Keratinocyte (primary cell): ENCODE measurements around the gene BMP7. TPM values are rescaled to one million over a fixed set of nuclear protein-coding genes. Genes with fewer than 3 reads are reported as not detected.
A peak's percentile ranks its signal among the peaks of the same experiment; 100 is the strongest.

ENCODE experiments used
- DNase-seq: peaks from one replicate; pipeline ENCODE4 v3.0.0-alpha.2; 2011; ENCODE audit warnings: low read depth, missing footprints, low spot score
- FAIRE-seq: peaks from 2 replicates; lab custom pipeline; 2011; peaks lifted over from hg19 to GRCh38; lab: Jason Lieb, UNC
- H2AFZ ChIP-seq: 2 replicates; pipeline ENCODE4 v1.6.0; 2012; ENCODE audit warnings: low read length, control low read depth, inconsistent platforms; ENCODE audit not compliant: control insufficient read depth
- H3K27ac ChIP-seq: 2 replicates; pipeline ENCODE4 v1.5.1; 2011; ENCODE audit warnings: low read length; ENCODE audit not compliant: control insufficient read depth, insufficient read depth
- H3K27me3 ChIP-seq: 3 replicates; pipeline ENCODE4 v1.6.0; 2011; ENCODE audit warnings: low read length; ENCODE audit not compliant: control insufficient read depth, insufficient read depth; ENCODE audit errors: extremely low read depth
- H3K36me3 ChIP-seq, 2 experiments: 2 replicates in 1 of 2; 3 replicates in 1 of 2; pipeline ENCODE4 v1.5.1; 2011; ENCODE audit warnings: low read length in 2 of 2, mild to moderate bottlenecking in 1 of 2; ENCODE audit not compliant: control insufficient read depth in 2 of 2, insufficient read depth in 2 of 2; ENCODE audit errors: extremely low read depth in 1 of 2
- H3K4me1 ChIP-seq: 3 replicates; pipeline ENCODE4 v1.5.1; 2011; ENCODE audit warnings: low read length; ENCODE audit not compliant: control insufficient read depth, insufficient read depth; ENCODE audit errors: extremely low read depth
- H3K4me2 ChIP-seq: 3 replicates; pipeline ENCODE4 v1.6.0; 2011; ENCODE audit warnings: low read depth, low read length; ENCODE audit not compliant: control insufficient read depth, insufficient read depth; ENCODE audit errors: extremely low read depth
- H3K4me3 ChIP-seq, 3 experiments: fragments of 200-600 bp in 1 of 3; sonication (generic) in 1 of 3; 2 replicates in 2 of 3; 3 replicates in 1 of 3; pipeline ENCODE4 v1.5.1; 2011 to 2016; ENCODE audit warnings: low read length in 3 of 3, mild to moderate bottlenecking in 3 of 3, control low read depth in 2 of 3, inconsistent platforms in 1 of 3, low read depth in 1 of 3, mixed read lengths in 1 of 3, mixed run types in 1 of 3, moderate library complexity in 1 of 3; ENCODE audit not compliant: control insufficient read depth in 2 of 3, insufficient read depth in 2 of 3; ENCODE audit errors: extremely low read depth in 1 of 3
- H3K79me2 ChIP-seq: 2 replicates; pipeline ENCODE4 v1.6.0; 2012; ENCODE audit warnings: low read length; ENCODE audit not compliant: control insufficient read depth, insufficient read depth
- H3K9ac ChIP-seq: 3 replicates; pipeline ENCODE4 v1.6.0; 2011; ENCODE audit warnings: low read length; ENCODE audit not compliant: control insufficient read depth, insufficient read depth; ENCODE audit errors: extremely low read depth
- H3K9me1 ChIP-seq: 3 replicates; pipeline ENCODE4 v1.6.0; 2011; ENCODE audit warnings: low read length; ENCODE audit not compliant: control insufficient read depth, insufficient read depth; ENCODE audit errors: extremely low read depth
- H3K9me3 ChIP-seq: 2 replicates; pipeline ENCODE4 v1.5.1; 2012; ENCODE audit warnings: low read depth, low read length; ENCODE audit not compliant: control insufficient read depth
- H4K20me1 ChIP-seq: 3 replicates; pipeline ENCODE4 v1.6.0; 2011; ENCODE audit warnings: low read length; ENCODE audit not compliant: control insufficient read depth, insufficient read depth; ENCODE audit errors: extremely low read depth
- EZH2 ChIP-seq: IDR thresholded peaks from one replicate; pipeline ENCODE4 v1.6.1; 2012; ENCODE audit warnings: inconsistent platforms, mild to moderate bottlenecking, low read length, moderate library complexity
- dilution Hi-C: fragments of 300-500 bp; cut with MboI; formaldehyde crosslinking; loops from one replicate; pipeline ENCODE4 v1.7.0; 2020; ENCODE audit warnings: low sequenced_read_pairs; ENCODE audit not compliant: extremely low pct_ligation_motif_present
- polyA plus RNA-seq, 5 experiments: library from polyadenylated mRNA; depleted of rRNA in 3 of 5; stranded (reverse) in 3 of 5; stranded (forward) in 1 of 5; unstranded in 1 of 5; fragments of >200 nt; gene quantifications; 1 replicate in 1 of 5; 2 replicates in 3 of 5; 3 replicates in 1 of 5; pipeline versions ENCODE4 v1.2.1 to v1.2.3, GENCODE V29; 2011 to 2012; ENCODE audit warnings: missing spikeins in 2 of 5, low read depth in 1 of 5, low replicate concordance in 1 of 5
- TF ChIP-seq, protein P1 (sequence below), 3 experiments: IDR thresholded peaks in 1 of 3; conservative IDR thresholded peaks in 1 of 3; optimal IDR thresholded peaks in 1 of 3; 2 replicates in 2 of 3; 3 replicates in 1 of 3; pipeline versions ENCODE3 to v1.5.1; 2011; ENCODE audit warnings: low read length in 3 of 3, mild to moderate bottlenecking in 3 of 3, moderate library complexity in 2 of 3, control low read depth in 1 of 3, inconsistent platforms in 1 of 3; ENCODE audit not compliant: insufficient read depth in 2 of 3; ENCODE audit errors: extremely low read depth in 1 of 3

BMP7 gene
- polyA plus RNA-seq, 1 donor (not counting 4 experiments of a cell fraction or from before 2014, with no cell fraction given) = 0.29 TPM

DNA sequence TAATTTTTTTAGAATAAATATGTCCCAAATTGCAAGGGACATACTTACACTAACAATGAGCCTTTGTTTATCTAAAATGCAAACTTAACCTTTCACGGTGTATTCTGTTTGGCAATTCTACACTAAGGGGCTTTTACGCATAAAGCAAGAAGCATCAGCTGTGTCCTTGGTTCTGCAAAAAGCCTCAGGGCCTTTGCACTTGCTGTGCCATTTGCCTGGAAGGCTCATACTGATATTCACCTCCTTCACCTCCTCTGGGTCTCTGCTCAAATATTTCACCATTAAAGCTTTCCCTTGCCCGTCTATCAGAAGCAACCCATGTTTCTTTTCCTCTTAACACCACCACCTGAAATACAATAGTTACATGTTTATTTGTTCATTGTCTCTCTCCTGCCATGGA lies 8.9 kb upstream of the BMP7 start:
- no peak for TF ChIP-seq EZH2
- TF ChIP-seq, protein P1, sequence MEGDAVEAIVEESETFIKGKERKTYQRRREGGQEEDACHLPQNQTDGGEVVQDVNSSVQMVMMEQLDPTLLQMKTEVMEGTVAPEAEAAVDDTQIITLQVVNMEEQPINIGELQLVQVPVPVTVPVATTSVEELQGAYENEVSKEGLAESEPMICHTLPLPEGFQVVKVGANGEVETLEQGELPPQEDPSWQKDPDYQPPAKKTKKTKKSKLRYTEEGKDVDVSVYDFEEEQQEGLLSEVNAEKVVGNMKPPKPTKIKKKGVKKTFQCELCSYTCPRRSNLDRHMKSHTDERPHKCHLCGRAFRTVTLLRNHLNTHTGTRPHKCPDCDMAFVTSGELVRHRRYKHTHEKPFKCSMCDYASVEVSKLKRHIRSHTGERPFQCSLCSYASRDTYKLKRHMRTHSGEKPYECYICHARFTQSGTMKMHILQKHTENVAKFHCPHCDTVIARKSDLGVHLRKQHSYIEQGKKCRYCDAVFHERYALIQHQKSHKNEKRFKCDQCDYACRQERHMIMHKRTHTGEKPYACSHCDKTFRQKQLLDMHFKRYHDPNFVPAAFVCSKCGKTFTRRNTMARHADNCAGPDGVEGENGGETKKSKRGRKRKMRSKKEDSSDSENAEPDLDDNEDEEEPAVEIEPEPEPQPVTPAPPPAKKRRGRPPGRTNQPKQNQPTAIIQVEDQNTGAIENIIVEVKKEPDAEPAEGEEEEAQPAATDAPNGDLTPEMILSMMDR (optimal IDR thresholded peaks at IDR 0.05 in 1 of 3, IDR thresholded peaks at IDR 0.05 in 1 of 3, conservative IDR thresholded peaks at IDR 0.05 in 1 of 3; ENCODE audit: extremely low read depth in 1 of 3, insufficient read depth in 2 of 3, low read length in 3 of 3) = no peak
- no peak for FAIRE-seq
- dilution Hi-C loops = no loop called here

GRCh38 chr20:57274846-57275245 lies 8.4 kb upstream of the BMP7 start:
- no peak for FAIRE-seq
- no peak for DNase-seq
- H3K9me1 ChIP-seq = no peaks in the 10 kb centered on the region
- no peak overlapping the region for H2AFZ ChIP-seq
- no peak overlapping the region for H3K27ac ChIP-seq
- peaks cover 3% of the 10 kb centered on the region for H4K20me1 ChIP-seq
- no peaks in the 10 kb centered on the region for H3K36me3 ChIP-seq
- dilution Hi-C loops = no loop called here
- no peaks in the 10 kb centered on the region for H3K79me2 ChIP-seq
- H3K9ac ChIP-seq = no peak overlapping the region
- peaks cover 46% of the 10 kb centered on the region for H3K27me3 ChIP-seq
- TF ChIP-seq EZH2 = no peak
- TF ChIP-seq, protein P1 (optimal IDR thresholded peaks at IDR 0.05 in 1 of 3, IDR thresholded peaks at IDR 0.05 in 1 of 3, conservative IDR thresholded peaks at IDR 0.05 in 1 of 3; ENCODE audit: extremely low read depth in 1 of 3, insufficient read depth in 2 of 3, low read length in 3 of 3) = no peak
- peaks cover 8% of the 10 kb centered on the region for H3K4me1 ChIP-seq
- H3K4me2 ChIP-seq = no peak overlapping the region
- H3K4me3 ChIP-seq = no peak overlapping the region
- no peaks in the 10 kb centered on the region for H3K9me3 ChIP-seq

More for the DNA sequence above, 8.9 kb upstream of the BMP7 start:
- no peak for DNase-seq
- peaks cover 8% of the 10 kb centered on the region for H3K4me1 ChIP-seq
- H3K9ac ChIP-seq = no peak overlapping the region
- no peaks in the 10 kb centered on the region for H3K9me1 ChIP-seq
- no peak overlapping the region for H3K4me3 ChIP-seq
- no peaks in the 10 kb centered on the region for H3K9me3 ChIP-seq
- peak overlapping the region; percentile 54 for H3K4me2 ChIP-seq
- H3K36me3 ChIP-seq = no peaks in the 10 kb centered on the region
- H3K27ac ChIP-seq = no peak overlapping the region
- H2AFZ ChIP-seq = no peak overlapping the region
- H3K79me2 ChIP-seq = no peaks in the 10 kb centered on the region
- peaks cover 3% of the 10 kb centered on the region for H4K20me1 ChIP-seq
- H3K27me3 ChIP-seq = peaks cover 49% of the 10 kb centered on the region
